Measurements from ENCODE around the gene GOLGA6L1.

DNA sequence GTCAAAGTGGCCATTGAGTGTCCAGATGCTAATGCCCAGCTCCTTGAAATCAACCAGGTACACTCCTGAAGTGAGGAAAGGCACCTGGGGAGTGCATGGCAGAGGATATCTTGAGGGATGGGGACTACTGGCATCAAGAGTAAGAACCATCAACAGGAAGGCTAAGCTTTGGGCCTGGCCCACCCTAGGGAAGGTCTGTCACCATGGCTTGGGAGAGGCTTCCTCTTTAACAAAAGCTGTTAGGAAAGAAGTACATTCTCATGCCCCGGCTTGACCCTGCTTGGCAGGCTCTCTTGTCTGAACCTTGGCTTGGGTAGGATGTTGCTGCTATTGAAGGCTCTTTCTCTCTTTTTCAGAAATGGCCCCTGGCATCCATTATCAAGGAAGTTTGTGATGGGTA lies 53.5 kb downstream of the GOLGA6L1 start:
- TF ChIP-seq POLR2A (IDR thresholded peaks at IDR 0.05; ENCODE audit: low read depth, low read length) (no peak), SPI1 (IDR thresholded peaks at IDR 0.05; ENCODE audit: low read depth, low read length) (no peak), POLR2AphosphoS5 (IDR thresholded peaks at IDR 0.05; ENCODE audit: low read depth, low read length) (no peak), POU2F2 (IDR thresholded peaks at IDR 0.05; ENCODE audit: low read depth, low read length) (no peak), TAF1 (IDR thresholded peaks at IDR 0.05; ENCODE audit: low read depth, low read length) (no peak), PAX5 (IDR thresholded peaks at IDR 0.05; ENCODE audit: insufficient read depth, low read length, severe bottlenecking) (no peak)
